Mucosa of descending colon (tissue), 3 donors: ENCODE results near the gene MRPL36. TPM values are rescaled to one million over a fixed set of nuclear protein-coding genes. Genes with fewer than 3 reads are reported as not detected.
A peak's percentile ranks its signal among the peaks of the same experiment; 100 is the strongest.

Source experiments
- ATAC-seq: fragments of 200-7000 bp; cut with Tn5 transposase; one replicate; pipeline ENCODE4 v1.9.1; 2020; ENCODE audit warnings: mild to moderate bottlenecking, moderate library complexity
- DNase-seq, 3 donors: peaks; one replicate each; pipeline ENCODE4 v3.0.0-alpha.2; 2020
- H3K36me3 ChIP-seq: fragments of 200-600 bp; one replicate; pipeline ENCODE4 v1.8.0; 2021; ENCODE audit warnings: low read depth, mild to moderate bottlenecking
- H3K4me1 ChIP-seq: fragments of 200-600 bp; one replicate; pipeline ENCODE4 v1.8.0; 2021; ENCODE audit warnings: low read depth, mild to moderate bottlenecking
- H3K4me3 ChIP-seq: fragments of 200-600 bp; one replicate; pipeline ENCODE4 v1.8.0; 2021; ENCODE audit warnings: mild to moderate bottlenecking
- H3K9me3 ChIP-seq: fragments of 200-600 bp; one replicate; pipeline ENCODE4 v1.8.0; 2021; ENCODE audit warnings: mild to moderate bottlenecking
- intact Hi-C, 2 donors: fragments of 100-400 bp; cut with DNase I in 1 of 2; cut with micrococcal nuclease in 1 of 2; formaldehyde crosslinking; loops; one replicate each; pipeline versions ENCODE4 v1.11.0 to v1.11.1; 2022; cut with DNase I, micrococcal nuclease
- total RNA-seq, 3 donors: library from RNA; stranded (reverse); fragmentation: NEBNext Ultra II Directional in 2 of 3; extraction: Animal tissue kit (Norgen Biotek cat#: 25700) in 2 of 3; gene quantifications; one replicate each; pipeline versions ENCODE4 v1.2.1 to v1.2.4, GENCODE V29; 2021 to 2023
- TF ChIP-seq, protein P1 (sequence below): fragments of 200-600 bp; IDR thresholded peaks from one replicate; pipeline ENCODE4 v1.8.0; 2022; ENCODE audit warnings: antibody characterized with exemption, mild to moderate bottlenecking
- donor health status: DM: no; HTN: no; CAD: no; lungs with moderate emphysema.
- donor health status: DM: no; HTN: no; CAD: no.
- donor health status: DM: no; HTN: yes; CAD: no.

The MRPL36 gene
- total RNA-seq, 3 donors from 2014 or later: 26.3 to 41.4 (median 28.6) TPM

DNA sequence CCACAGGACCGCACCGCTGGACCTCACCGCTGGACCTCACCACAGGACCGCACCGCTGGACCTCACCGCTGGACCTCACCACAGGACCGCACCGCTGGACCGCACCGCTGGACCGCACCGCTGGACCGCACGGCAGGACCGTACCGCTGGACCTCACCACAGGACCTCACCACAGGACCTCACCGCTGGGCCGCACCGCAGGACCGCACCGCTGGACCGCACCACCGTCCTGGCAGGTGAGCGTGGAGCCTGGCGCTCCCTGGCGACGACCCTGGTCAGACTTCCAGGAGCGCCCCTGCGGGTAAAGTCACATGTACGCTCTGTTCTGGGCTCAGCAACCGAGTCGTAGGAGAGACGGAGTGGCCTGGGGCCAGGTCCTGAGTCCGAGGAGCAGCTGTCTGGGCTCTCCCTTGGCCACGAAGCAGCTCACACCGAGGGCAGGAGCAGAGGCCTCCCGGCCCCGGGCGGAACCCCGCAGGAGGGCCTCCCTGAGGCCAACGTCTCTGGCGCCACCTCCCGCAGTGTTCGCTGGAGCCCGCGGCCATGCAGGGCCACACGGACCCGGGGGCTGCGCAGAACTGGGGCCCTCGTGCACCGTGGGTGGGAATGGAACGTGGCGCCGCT lies 30.5 kb downstream of the MRPL36 start:
- intact Hi-C loops: no loop called here
- DNase-seq: no peak
- no peaks in the 10 kb centered on the region for H3K36me3 ChIP-seq
- TF ChIP-seq, protein P1, sequence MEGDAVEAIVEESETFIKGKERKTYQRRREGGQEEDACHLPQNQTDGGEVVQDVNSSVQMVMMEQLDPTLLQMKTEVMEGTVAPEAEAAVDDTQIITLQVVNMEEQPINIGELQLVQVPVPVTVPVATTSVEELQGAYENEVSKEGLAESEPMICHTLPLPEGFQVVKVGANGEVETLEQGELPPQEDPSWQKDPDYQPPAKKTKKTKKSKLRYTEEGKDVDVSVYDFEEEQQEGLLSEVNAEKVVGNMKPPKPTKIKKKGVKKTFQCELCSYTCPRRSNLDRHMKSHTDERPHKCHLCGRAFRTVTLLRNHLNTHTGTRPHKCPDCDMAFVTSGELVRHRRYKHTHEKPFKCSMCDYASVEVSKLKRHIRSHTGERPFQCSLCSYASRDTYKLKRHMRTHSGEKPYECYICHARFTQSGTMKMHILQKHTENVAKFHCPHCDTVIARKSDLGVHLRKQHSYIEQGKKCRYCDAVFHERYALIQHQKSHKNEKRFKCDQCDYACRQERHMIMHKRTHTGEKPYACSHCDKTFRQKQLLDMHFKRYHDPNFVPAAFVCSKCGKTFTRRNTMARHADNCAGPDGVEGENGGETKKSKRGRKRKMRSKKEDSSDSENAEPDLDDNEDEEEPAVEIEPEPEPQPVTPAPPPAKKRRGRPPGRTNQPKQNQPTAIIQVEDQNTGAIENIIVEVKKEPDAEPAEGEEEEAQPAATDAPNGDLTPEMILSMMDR: no peak
- H3K9me3 ChIP-seq: no peaks in the 10 kb centered on the region
- H3K4me3 ChIP-seq: no peak overlapping the region
- no peak for ATAC-seq
- no peaks in the 10 kb centered on the region for H3K4me1 ChIP-seq

DNA sequence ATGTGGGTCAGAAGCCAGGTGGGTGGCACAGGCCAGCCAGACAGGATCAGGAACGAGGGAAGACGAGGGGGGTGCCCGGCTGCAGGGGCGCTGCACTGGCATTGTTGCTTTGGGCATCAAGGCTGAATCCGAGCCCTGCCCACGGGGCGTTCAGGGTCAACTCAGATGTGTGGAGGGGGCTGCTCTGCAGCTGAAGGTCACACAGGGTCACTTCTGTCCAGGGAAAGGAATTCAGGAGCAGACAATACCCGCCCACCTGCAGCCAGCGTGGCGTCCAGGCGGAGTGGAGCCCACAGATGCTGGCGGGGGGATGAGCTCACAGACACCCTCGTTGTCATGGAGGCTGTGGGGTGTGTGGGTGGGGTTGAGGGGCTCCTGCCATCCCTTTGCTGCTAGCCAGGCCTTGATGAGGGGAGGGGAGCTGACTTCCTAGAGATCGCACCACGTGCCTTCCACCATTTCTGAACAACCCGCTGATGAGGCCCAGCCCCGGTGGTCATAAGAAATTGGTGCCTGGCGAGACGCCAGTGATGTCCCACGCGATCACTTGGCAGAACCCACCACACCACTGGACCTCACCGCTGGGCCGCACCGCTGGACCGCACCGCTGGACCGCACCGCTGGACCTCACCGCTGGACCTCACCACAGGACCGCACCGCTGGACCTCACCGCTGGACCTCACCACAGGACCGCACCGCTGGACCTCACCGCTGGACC lies 31.2 kb downstream of the MRPL36 start:
- Histone ChIP-seq H3K9me3 (no peaks in the 10 kb centered on the region), H3K36me3 (no peaks in the 10 kb centered on the region), H3K4me1 (no peaks in the 10 kb centered on the region), H3K4me3 (no peak overlapping the region)
- DNase-seq (no peak), ATAC-seq (no peak)
- TF ChIP-seq, protein P1: no peak
- intact Hi-C loops: no loop called here

DNA sequence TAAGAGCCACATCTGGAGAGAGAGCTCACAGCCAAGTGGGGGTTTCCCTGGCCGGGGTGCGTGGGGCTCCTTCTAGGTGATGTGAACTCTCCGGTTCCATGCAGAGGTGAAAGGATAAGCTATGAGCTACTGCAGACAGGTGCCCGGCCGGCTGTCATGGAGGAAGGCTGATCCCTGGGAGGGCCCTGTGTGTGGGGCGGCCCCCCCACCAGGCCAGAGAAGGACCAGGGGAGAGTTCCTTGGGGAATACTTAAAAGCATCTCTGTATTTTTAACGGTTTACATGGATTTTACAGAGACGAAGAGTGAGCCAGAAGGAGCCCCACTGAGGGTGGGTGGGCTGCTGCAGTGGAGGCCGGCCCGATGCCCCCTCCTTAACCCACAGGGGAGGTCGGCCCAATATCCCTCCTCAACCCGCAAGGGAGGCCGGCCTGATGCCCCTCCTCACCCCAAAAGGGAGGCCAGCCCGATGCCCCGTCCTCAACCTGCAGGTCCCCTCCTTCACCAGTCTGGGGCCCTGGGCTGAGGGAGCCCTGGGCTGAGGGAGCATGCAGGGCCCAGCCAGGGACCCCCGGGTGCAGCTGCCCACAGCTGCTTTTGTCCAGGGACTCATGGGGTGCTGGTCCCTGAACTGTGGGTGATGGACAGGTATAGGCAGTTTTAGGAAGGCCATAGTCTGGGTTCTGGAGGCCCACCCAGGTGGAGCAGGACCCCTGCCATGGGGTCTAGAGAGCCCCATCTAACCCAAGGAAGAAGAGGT lies 31.9 kb downstream of the MRPL36 start:
- TF ChIP-seq, protein P1: no peak
- intact Hi-C loops: no loop called here

DNA sequence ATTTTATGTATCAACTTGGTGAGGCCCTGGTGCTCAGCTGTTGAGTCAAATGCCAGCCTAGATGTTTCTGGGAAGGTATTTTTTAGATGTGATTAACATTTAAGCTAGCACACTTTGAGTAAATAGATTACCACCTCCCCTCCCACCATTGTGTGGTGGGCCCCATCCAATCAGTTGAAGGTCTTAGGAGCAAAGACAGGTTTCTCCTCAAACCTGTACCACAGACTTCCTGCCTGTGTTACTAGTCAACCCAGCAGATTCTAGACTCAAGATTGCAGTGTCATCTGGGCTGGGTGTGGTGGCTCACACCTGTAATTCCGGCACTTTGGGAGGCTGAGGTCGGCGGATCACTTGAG lies 33.8 kb downstream of the MRPL36 start:
- no peaks in the 10 kb centered on the region for H3K4me1 ChIP-seq
- intact Hi-C loops: no loop called here
- TF ChIP-seq, protein P1: no peak
- H3K9me3 ChIP-seq: no peaks in the 10 kb centered on the region
- ATAC-seq: no peak
- DNase-seq: no peak
- no peak overlapping the region for H3K4me3 ChIP-seq
- no peaks in the 10 kb centered on the region for H3K36me3 ChIP-seq

More for the DNA sequence above, 31.9 kb downstream of the MRPL36 start:
- H3K36me3 ChIP-seq: no peaks in the 10 kb centered on the region
- no peaks in the 10 kb centered on the region for H3K4me1 ChIP-seq
- no peak overlapping the region for H3K4me3 ChIP-seq
- DNase-seq (no peak), ATAC-seq (no peak)
- no peaks in the 10 kb centered on the region for H3K9me3 ChIP-seq

DNA sequence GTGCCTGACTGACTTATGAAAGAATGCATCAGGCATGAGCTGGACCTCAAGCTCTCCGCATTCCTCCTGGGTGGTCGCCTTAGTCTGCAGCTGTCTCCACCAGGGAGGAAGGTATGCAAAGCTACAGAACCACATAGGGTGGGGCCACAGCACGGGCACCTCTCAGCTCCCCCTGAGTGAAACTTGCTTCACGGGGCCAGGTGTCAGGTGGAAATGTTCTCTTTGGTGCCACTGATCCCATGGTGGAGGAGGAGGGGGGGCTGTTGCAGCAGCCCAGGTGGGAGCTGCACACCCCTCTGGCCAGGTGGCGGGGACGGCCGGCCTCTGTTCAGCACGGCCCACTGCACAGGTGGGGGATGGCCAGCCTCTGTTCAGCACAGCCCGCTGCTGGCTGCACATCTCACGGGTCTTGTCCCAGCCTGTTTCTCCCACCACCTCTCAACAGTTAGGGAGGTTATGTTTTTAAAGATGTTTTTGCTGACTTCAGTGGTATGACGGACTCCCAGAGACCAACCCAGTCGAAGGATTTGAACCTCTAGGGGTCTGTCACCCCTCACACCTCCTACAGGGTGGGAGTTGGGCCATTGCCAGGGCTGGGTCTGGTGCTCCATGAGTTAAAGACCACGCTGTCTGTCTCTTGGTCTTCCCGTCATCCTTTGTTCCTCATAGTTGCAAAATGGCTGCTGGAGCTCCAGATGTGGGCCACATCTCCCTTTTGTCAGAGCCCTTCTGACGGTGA lies 34.3 kb downstream of the MRPL36 start:
- TF ChIP-seq, protein P1: no peak
- intact Hi-C loops: no loop called here
- peak; percentile 27 for ATAC-seq
- H3K9me3 ChIP-seq: no peaks in the 10 kb centered on the region
- H3K4me3 ChIP-seq: no peak overlapping the region
- peak in 1 of 3 donors; percentile 11 for DNase-seq
- no peaks in the 10 kb centered on the region for H3K4me1 ChIP-seq
- H3K36me3 ChIP-seq: no peaks in the 10 kb centered on the region
